Prostate gland (tissue), 2 donors: ENCODE measurements around the gene WASHC4.

Experiments
- CTCF ChIP-seq, 4 experiments: fragments of 200-600 bp in 2 of 4; fragments of 450-650 bp in 2 of 4; sonication (generic) in 2 of 4; IDR thresholded peaks; 1 replicate in 3 of 4; 2 replicates in 1 of 4; pipeline ENCODE4 v1.5.1; 2016 to 2019; ENCODE audit warnings: antibody characterized with exemption in 4 of 4, mild to moderate bottlenecking in 2 of 4, moderate library complexity in 2 of 4
- POLR2A ChIP-seq: fragments of 450-650 bp; IDR thresholded peaks from one replicate; pipeline ENCODE4 v1.6.1; 2016; ENCODE audit warnings: antibody characterized with exemption, mild to moderate bottlenecking
- POLR2AphosphoS5 ChIP-seq: sonication (generic); formaldehyde crosslinking; IDR thresholded peaks from one replicate; pipeline ENCODE4 v1.6.1; 2017; ENCODE audit warnings: antibody characterized with exemption

- no peak for TF ChIP-seq POLR2AphosphoS5
- no peak for TF ChIP-seq POLR2A
- no peak for TF ChIP-seq CTCF (IDR thresholded peaks at IDR 0.05)
Observed at GRCh38 chr12:105168006-105168405, 60.5 kb downstream of the WASHC4 start.
